ENCODE measurements around the gene NR4A2.

DNA sequence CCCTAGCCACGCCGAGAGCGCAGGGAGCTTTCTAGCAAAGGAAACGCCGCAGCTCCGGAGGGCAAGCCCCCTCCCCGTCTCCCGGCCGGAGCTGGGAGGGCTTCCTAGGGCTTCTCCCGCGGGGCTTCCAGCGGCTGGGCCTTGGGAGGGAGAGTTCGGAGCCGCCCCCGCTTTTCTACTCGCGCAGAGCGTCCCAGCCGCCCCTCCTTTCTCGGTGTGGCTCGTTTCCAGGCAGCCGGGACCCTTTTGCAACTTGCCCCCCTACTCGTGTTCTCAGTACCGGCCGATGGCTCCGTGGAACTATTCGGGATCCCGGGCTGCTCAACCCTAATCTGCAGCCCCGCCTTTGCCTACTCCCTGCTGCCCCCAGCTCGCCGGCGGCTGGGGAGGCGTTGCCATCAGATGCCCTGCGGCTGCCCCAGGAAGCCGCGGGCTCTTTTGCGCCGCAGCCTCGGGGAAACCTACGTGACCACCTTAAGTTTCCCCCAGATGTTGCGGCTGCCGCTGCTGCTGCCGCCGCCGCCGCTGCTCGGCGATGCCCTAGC is 1.5 kb upstream of the NR4A2 start:
- TF ChIP-seq YY1 (IDR thresholded peaks at IDR 0.05; ENCODE audit: low read depth) (no peak; the same call in 1 of the 2 replicates), CEBPB (IDR thresholded peaks at IDR 0.05) (no peak), RAD21 (IDR thresholded peaks at IDR 0.05; ENCODE audit: low read depth) (no peak), TAF1 (IDR thresholded peaks at IDR 0.05; ENCODE audit: low read depth) (0 out of 2 replicates have a peak, but pooled peaks have one; percentile 32), TCF12 (IDR thresholded peaks at IDR 0.05; ENCODE audit: low read depth) (no peak)
- TF ChIP-seq, protein P1, sequence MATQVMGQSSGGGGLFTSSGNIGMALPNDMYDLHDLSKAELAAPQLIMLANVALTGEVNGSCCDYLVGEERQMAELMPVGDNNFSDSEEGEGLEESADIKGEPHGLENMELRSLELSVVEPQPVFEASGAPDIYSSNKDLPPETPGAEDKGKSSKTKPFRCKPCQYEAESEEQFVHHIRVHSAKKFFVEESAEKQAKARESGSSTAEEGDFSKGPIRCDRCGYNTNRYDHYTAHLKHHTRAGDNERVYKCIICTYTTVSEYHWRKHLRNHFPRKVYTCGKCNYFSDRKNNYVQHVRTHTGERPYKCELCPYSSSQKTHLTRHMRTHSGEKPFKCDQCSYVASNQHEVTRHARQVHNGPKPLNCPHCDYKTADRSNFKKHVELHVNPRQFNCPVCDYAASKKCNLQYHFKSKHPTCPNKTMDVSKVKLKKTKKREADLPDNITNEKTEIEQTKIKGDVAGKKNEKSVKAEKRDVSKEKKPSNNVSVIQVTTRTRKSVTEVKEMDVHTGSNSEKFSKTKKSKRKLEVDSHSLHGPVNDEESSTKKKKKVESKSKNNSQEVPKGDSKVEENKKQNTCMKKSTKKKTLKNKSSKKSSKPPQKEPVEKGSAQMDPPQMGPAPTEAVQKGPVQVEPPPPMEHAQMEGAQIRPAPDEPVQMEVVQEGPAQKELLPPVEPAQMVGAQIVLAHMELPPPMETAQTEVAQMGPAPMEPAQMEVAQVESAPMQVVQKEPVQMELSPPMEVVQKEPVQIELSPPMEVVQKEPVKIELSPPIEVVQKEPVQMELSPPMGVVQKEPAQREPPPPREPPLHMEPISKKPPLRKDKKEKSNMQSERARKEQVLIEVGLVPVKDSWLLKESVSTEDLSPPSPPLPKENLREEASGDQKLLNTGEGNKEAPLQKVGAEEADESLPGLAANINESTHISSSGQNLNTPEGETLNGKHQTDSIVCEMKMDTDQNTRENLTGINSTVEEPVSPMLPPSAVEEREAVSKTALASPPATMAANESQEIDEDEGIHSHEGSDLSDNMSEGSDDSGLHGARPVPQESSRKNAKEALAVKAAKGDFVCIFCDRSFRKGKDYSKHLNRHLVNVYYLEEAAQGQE (IDR thresholded peaks at IDR 0.05; ENCODE audit: low read depth), result no peak

Data from Ishikawa (cell line).